T-cell (primary cell): ENCODE data around the gene SYNDIG1. TPM values are rescaled to one million over a fixed set of nuclear protein-coding genes. Genes with fewer than 3 reads are reported as not detected.

Source experiments
- ATAC-seq, 4 experiments: fragments of 200-7000 bp in 3 of 4; fragments of 150-1000 bp in 1 of 4; cut with Tn5 transposase; replicated peaks in 1 of 4; 1 replicate in 3 of 4; 2 replicates in 1 of 4; pipeline ENCODE4 v1.10.0; 2021; ENCODE audit warnings: moderate library complexity in 3 of 4, mild to moderate bottlenecking in 2 of 4, moderate number of reproducible peaks in 1 of 4
- CTCF ChIA-PET, 2 donors: fragments of 300-600 bp; sonication (Branson Sonifier 250); formaldehyde crosslinking; loops; one replicate each; lab custom pipeline; 2022; ENCODE audit warnings: antibody characterized with exemption in 2 of 2; lab: Charles Lee
- POLR2A ChIA-PET, 2 donors: fragments of 300-600 bp; sonication (Branson Sonifier 250); formaldehyde crosslinking; loops; one replicate each; lab custom pipeline; 2022; ENCODE audit warnings: antibody characterized with exemption in 2 of 2; lab: Charles Lee
- DNase-seq, 35 experiments: peaks; one replicate each; pipeline versions ENCODE4 v3.0.0 to v3.0.0-alpha.2; 2013 to 2023
- H3K27ac ChIP-seq: one replicate; pipeline ENCODE4 v1.5.1; 2013; ENCODE audit warnings: low read length
- H3K27me3 ChIP-seq, 2 experiments: replicated peaks in 1 of 2; 1 replicate in 1 of 2; 2 replicates in 1 of 2; pipeline versions ENCODE4 v1.6.1 to v1.7.0; 2013; ENCODE audit warnings: low read length in 1 of 2, mixed read lengths in 1 of 2; ENCODE audit not compliant: control insufficient read depth in 2 of 2, insufficient read depth in 2 of 2; ENCODE audit errors: extremely low read depth in 1 of 2
- H3K36me3 ChIP-seq, 2 donors: 1 replicate in 1 of 2; 2 replicates in 1 of 2; pipeline versions ENCODE4 v1.6.1 to v1.7.0; 2013; ENCODE audit warnings: low read length in 1 of 2; ENCODE audit not compliant: control insufficient read depth in 2 of 2, insufficient read depth in 1 of 2; ENCODE audit errors: extremely low read depth in 1 of 2
- H3K4me1 ChIP-seq, 2 experiments: 1 replicate in 1 of 2; 2 replicates in 1 of 2; pipeline versions ENCODE4 v1.6.1 to v1.7.0; 2013; ENCODE audit warnings: low read length in 2 of 2, mixed read lengths in 1 of 2; ENCODE audit not compliant: insufficient read depth in 2 of 2, control insufficient read depth in 1 of 2; ENCODE audit errors: extremely low read depth in 1 of 2
- H3K4me3 ChIP-seq, 2 donors: 1 replicate in 1 of 2; 2 replicates in 1 of 2; pipeline versions ENCODE4 v1.5.1 to v1.7.0; 2013; ENCODE audit warnings: mild to moderate bottlenecking in 2 of 2, low read length in 1 of 2, moderate library complexity in 1 of 2; ENCODE audit not compliant: control insufficient read depth in 1 of 2; ENCODE audit errors: extremely low read depth in 1 of 2
- H3K9me3 ChIP-seq: 2 replicates; pipeline ENCODE4 v1.7.0; 2013
- H3K27ac Mint-ChIP-seq, 2 donors: one replicate each; pipeline ENCODE4 v1.8.0; 2020 to 2021; ENCODE audit warnings: mild to moderate bottlenecking in 2 of 2, mixed read lengths in 2 of 2
- H3K27me3 Mint-ChIP-seq, 2 donors: one replicate each; pipeline ENCODE4 v1.8.0; 2021 to 2022; ENCODE audit warnings: mixed read lengths in 2 of 2
- H3K36me3 Mint-ChIP-seq: one replicate; pipeline ENCODE4 v1.8.0; 2021; ENCODE audit warnings: mixed read lengths
- H3K4me1 Mint-ChIP-seq, 3 donors: one replicate each; pipeline ENCODE4 v1.8.0; 2020 to 2022; ENCODE audit warnings: mixed read lengths in 3 of 3, mild to moderate bottlenecking in 1 of 3
- H3K4me3 Mint-ChIP-seq, 3 donors: one replicate each; pipeline ENCODE4 v1.8.0; 2020 to 2022; ENCODE audit warnings: mild to moderate bottlenecking in 3 of 3, mixed read lengths in 3 of 3, moderate library complexity in 3 of 3
- H3K9me3 Mint-ChIP-seq, 3 donors: one replicate each; pipeline ENCODE4 v1.8.0; 2020 to 2022; ENCODE audit warnings: mixed read lengths in 3 of 3
- WGBS: methylation state at CpG from one replicate; pipeline ENCODE4 v1.1.5; 2013; ENCODE audit warnings: missing lambda C conversion rate; ENCODE audit not compliant: insufficient coverage; 5-methylcytosine and 5-hydroxymethylcytosine counted together
- total RNA-seq, 35 experiments: library from RNA in 6 of 35; stranded (reverse) in 6 of 35; fragments of 120-200 nt in 1 of 35; gene quantifications; one replicate each; pipeline versions ENCODE4 v1.2.1 to v1.2.4 and lab custom pipeline; 2013 to 2026

Gene SYNDIG1
- total RNA-seq, 5 donors from 2014 or later (not counting 1 experiment from before 2014, with no cell fraction given) = not detected

DNA sequence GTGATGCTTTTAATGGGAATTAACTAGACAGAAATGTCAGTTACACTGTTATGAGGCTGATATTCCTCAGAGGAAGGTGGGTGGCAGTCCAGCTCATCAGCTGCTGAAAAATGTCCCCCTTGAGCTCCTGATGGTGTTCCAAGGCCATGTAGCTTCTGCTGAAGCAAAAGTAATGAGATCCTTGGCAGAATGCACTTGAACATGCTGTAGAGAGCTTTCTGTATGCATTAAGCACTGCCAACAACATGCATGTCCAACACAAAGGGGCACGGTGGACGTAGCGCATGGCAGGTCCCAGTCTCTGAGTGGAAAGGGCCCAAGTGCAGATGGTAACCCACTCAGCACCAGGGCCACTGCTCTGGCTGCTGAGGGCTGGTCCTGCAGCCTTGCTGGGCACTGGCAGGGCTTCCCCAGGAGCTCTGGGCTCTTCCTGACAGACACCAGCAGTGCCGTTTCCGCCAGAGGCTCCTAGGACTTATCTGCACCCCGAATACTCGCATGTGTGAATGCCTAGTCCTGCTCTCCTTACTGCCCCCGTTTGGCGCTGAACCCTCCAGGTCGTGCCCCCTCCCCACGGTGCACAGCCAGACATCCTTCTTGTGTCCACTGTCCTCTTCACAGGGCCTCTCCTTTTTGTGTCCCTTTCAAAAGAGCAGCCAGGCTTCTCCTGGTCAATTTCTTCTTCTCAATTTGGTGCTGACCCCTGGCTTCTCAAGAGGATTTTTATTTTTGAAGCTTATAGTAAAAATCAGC, 18.6 kb upstream of the SYNDIG1 start:
- CTCF ChIA-PET = no interaction called here
- no peak for ATAC-seq
- peaks cover 0 to 10% of the 10 kb centered on the region in 2 experiments for H3K4me1 ChIP-seq
- Mint-ChIP-seq H3K27me3 (peaks cover 3% of the 10 kb centered on the region in 2 donors), H3K27ac (no peak overlapping the region), H3K36me3 (no peaks in the 10 kb centered on the region), H3K9me3 (no peaks in the 10 kb centered on the region), H3K4me3 (no peak overlapping the region), H3K4me1 (peaks cover 2 to 21% (median 4%) of the 10 kb centered on the region in 3 donors)
- POLR2A ChIA-PET = no interaction called here
- DNase-seq = no peak
- H3K9me3 ChIP-seq = no peaks in the 10 kb centered on the region
- H3K4me3 ChIP-seq = no peak overlapping the region
- WGBS = 84% methylated on average over 10 of the region's 11 CpGs
- H3K27me3 ChIP-seq = peaks cover 0 to 22% of the 10 kb centered on the region in 2 experiments
- H3K27ac ChIP-seq = no peak overlapping the region
- H3K36me3 ChIP-seq = no peaks in the 10 kb centered on the region

DNA sequence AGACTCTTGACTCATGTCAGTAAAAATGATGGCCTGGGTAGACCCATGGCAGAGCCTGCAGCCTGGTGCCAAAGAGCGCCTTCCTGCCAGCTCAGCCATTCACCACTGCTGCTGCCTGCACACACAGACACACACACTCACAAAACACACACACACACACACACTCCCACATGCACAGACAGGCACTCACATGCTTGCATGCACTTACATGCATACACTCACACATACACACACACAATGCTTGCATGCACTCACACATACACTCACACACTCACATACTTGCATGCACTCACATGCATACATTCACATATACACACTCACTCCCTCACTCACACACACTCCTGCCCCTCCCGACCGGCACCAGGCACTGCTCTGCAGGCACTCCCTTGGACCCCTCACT, 18.0 kb upstream of the SYNDIG1 start:
- no peak overlapping the region for H3K27ac Mint-ChIP-seq

DNA sequence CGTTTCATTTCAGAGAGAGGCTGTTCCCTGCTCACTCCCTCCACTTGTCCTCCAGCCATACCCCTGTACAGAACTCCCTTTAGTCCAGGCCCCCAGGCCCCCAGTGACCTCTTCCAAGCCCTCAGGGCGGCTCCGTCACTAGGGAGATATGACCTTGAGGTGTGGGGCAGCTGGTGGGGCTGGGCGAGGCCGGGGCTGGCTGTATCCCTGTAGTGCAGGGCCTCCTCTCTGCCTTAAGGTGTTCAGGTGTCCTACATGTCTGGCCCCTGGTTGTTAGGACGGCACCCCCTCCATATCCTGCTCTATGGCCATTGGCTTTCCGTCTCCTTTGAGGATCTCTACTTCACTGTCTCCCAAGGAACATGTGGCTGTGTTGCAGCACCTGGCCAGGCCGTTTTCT, 17.4 kb upstream of the SYNDIG1 start:
- Mint-ChIP-seq H3K4me3 (no peak overlapping the region), H3K27me3 (peaks cover 3 to 9% of the 10 kb centered on the region in 2 donors), H3K27ac (no peak overlapping the region), H3K36me3 (no peaks in the 10 kb centered on the region), H3K9me3 (no peaks in the 10 kb centered on the region), H3K4me1 (peaks cover 2 to 21% (median 4%) of the 10 kb centered on the region in 3 donors)
- CTCF ChIA-PET = no interaction called here
- ATAC-seq = no peak
- WGBS = 78% methylated on average over 7 of the region's 8 CpGs
- H3K4me1 ChIP-seq = peaks cover 0 to 10% of the 10 kb centered on the region in 2 experiments
- H3K27ac ChIP-seq = no peak overlapping the region
- H3K36me3 ChIP-seq = no peaks in the 10 kb centered on the region
- peaks cover 0 to 26% of the 10 kb centered on the region in 2 experiments for H3K27me3 ChIP-seq
- no peak overlapping the region for H3K4me3 ChIP-seq
- H3K9me3 ChIP-seq = no peaks in the 10 kb centered on the region
- POLR2A ChIA-PET = no interaction called here
- no peak for DNase-seq

More for the DNA sequence above, 18.0 kb upstream of the SYNDIG1 start:
- peaks cover 3 to 9% of the 10 kb centered on the region in 2 donors for H3K27me3 Mint-ChIP-seq
- POLR2A ChIA-PET = no interaction called here
- H3K4me1 Mint-ChIP-seq = peaks cover 2 to 21% (median 4%) of the 10 kb centered on the region in 3 donors
- Histone ChIP-seq H3K9me3 (no peaks in the 10 kb centered on the region), H3K36me3 (no peaks in the 10 kb centered on the region), H3K27me3 (peaks cover 0 to 22% of the 10 kb centered on the region in 2 experiments), H3K27ac (no peak overlapping the region), H3K4me1 (peaks cover 0 to 10% of the 10 kb centered on the region in 2 experiments), H3K4me3 (no peak overlapping the region)
- CTCF ChIA-PET = no interaction called here
- no peak for DNase-seq
- no peaks in the 10 kb centered on the region for H3K9me3 Mint-ChIP-seq
- H3K4me3 Mint-ChIP-seq = no peak overlapping the region
- WGBS = 86% methylated on average over 3 of the region's 3 CpGs
- no peaks in the 10 kb centered on the region for H3K36me3 Mint-ChIP-seq
- ATAC-seq = no peak

DNA sequence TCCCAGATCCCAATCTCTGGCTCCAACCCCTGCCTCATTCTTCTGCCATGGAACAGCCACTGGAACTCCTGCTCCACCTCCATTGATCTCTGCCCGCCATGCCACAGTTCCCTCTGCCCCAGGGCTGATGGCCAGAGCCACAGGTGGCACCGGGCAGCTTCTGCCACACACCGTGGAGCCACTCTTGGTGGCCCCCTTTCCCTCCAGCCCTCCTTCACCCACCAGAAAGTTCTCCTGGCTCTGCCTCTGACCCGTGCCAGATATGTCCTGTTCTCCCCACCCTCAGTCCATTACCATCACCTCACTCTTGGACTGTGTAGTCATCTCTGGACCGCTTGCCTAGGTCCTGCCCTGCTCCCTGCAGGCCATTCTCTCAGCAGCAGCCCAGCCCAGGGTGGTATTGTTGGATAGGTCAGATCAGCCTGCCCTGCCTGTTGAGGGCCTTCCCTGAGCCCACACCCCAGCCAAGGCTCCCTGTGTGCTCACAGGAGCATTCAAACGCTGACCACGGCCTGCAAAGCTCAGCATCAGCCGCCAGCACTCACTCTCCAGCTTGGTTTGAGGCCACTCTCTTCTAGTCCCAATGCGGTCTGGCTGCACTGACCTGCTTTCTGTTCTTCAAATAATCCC, 16.8 kb upstream of the SYNDIG1 start:
- H3K27ac ChIP-seq = no peak overlapping the region
- Mint-ChIP-seq H3K27me3 (peaks cover 3 to 9% of the 10 kb centered on the region in 2 donors), H3K27ac (no peak overlapping the region), H3K9me3 (no peaks in the 10 kb centered on the region), H3K4me1 (peaks cover 2 to 19% (median 4%) of the 10 kb centered on the region in 3 donors), H3K36me3 (no peaks in the 10 kb centered on the region), H3K4me3 (no peak overlapping the region)
- H3K36me3 ChIP-seq = no peaks in the 10 kb centered on the region
- no peak for DNase-seq
- ChIA-PET CTCF (no interaction called here), POLR2A (no interaction called here)
- H3K4me3 ChIP-seq = no peak overlapping the region
- 80% methylated on average over 7 of the region's 9 CpGs for WGBS
- peaks cover 0 to 26% of the 10 kb centered on the region in 2 experiments for H3K27me3 ChIP-seq
- H3K9me3 ChIP-seq = no peaks in the 10 kb centered on the region
- H3K4me1 ChIP-seq = peaks cover 0 to 10% of the 10 kb centered on the region in 2 experiments
- no peak for ATAC-seq

DNA sequence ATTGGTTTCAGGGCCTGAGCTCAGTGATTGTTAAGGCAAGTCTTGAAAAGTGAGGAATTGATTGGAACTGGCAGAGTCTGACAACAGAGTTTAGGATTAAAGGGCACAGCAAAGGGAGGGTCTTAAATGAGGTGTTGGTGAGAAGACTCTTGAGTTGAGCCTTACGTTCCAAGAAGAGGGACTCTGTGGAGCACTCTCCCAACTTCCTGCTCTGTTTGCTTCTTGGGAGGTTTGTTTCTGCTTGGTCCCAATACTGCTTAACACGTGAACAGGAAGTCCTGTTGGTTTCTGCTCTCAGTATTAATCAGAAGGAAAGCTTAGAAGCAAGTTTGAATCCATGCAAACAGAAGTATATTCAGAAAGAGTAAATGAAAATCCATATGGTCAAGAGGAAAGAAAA, 15.6 kb upstream of the SYNDIG1 start:
- CTCF ChIA-PET = no interaction called here
- peaks cover 0 to 25% of the 10 kb centered on the region in 2 experiments for H3K27me3 ChIP-seq
- POLR2A ChIA-PET = no interaction called here
- no peaks in the 10 kb centered on the region for H3K9me3 ChIP-seq
- DNase-seq = no peak
- H3K4me3 ChIP-seq = no peak overlapping the region
- H3K4me1 Mint-ChIP-seq = peaks cover 2 to 14% (median 4%) of the 10 kb centered on the region in 3 donors
- H3K36me3 Mint-ChIP-seq = no peaks in the 10 kb centered on the region
- H3K4me3 Mint-ChIP-seq = no peak overlapping the region
- no peaks in the 10 kb centered on the region for H3K9me3 Mint-ChIP-seq
- peaks cover 3 to 9% of the 10 kb centered on the region in 2 donors for H3K27me3 Mint-ChIP-seq
- H3K36me3 ChIP-seq = no peaks in the 10 kb centered on the region
- no peak for ATAC-seq
- peaks cover 0 to 5% of the 10 kb centered on the region in 2 experiments for H3K4me1 ChIP-seq
- WGBS = 0% methylated on average over 1 of the region's 2 CpGs
- H3K27ac ChIP-seq = no peak overlapping the region
- no peak overlapping the region for H3K27ac Mint-ChIP-seq

DNA sequence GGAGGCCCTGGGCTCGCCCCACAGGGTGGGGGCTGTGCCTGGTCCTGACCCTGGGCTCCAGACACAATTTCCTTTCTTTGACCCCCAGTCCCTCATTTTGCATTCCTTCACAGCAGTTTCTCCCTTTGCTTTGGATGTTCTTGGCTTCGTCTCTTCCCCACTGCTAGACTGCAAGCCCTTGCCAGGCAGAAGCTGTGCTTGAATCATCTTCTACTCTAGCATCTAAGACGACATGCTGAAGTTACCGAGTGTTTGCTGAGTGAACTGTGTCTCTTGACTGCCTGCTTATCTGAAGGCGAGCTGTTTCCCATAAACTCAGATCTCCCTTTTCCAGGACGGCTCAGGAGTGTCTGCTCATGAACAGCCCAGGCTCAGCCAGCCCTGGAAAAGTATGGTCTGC, 14.3 kb upstream of the SYNDIG1 start:
- no peak for ATAC-seq
- H3K4me3 Mint-ChIP-seq = no peak overlapping the region
- peaks cover 2 to 14% (median 4%) of the 10 kb centered on the region in 3 donors for H3K4me1 Mint-ChIP-seq
- ChIA-PET CTCF (no interaction called here), POLR2A (no interaction called here)
- peaks cover 0 to 5% of the 10 kb centered on the region in 2 experiments for H3K4me1 ChIP-seq
- H3K27me3 Mint-ChIP-seq = peaks cover 3 to 9% of the 10 kb centered on the region in 2 donors
- no peak overlapping the region for H3K4me3 ChIP-seq
- H3K36me3 ChIP-seq = no peaks in the 10 kb centered on the region
- no peak overlapping the region for H3K27ac Mint-ChIP-seq
- 77% methylated on average over 5 of the region's 6 CpGs for WGBS
- H3K9me3 ChIP-seq = no peaks in the 10 kb centered on the region
- no peak overlapping the region for H3K27ac ChIP-seq
- DNase-seq = no peak
- no peaks in the 10 kb centered on the region for H3K36me3 Mint-ChIP-seq
- no peaks in the 10 kb centered on the region for H3K9me3 Mint-ChIP-seq
- peaks cover 0 to 30% of the 10 kb centered on the region in 2 experiments for H3K27me3 ChIP-seq
